ENCODE measurements around the gene PUM2.
"Not testable (repeated sequence)": the region's sequence is repeated elsewhere in the genome, so short reads cannot be mapped to it uniquely, and the experiment has no call there.

The PUM2 gene

DNA sequence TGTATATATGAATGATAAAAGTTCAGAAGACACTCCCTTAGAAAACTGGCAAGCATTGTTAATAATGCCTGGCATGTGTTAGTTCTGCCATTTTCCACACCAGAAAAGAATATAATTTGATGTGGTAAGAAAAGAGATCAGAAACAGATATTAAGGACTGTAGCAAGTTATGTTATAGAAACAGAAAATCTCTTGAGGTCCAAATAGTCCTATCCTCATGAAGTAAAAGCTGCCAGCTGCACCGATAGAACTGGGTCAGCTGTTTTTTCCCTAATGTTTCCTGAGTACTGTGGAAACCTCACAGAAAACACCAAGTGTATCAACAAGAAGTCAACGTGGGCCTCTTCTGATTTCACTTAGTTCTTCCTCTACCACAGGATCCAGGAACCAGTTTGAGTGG is 68.8 kb downstream of the PUM2 start:
- DNase-seq: no peak

DNA sequence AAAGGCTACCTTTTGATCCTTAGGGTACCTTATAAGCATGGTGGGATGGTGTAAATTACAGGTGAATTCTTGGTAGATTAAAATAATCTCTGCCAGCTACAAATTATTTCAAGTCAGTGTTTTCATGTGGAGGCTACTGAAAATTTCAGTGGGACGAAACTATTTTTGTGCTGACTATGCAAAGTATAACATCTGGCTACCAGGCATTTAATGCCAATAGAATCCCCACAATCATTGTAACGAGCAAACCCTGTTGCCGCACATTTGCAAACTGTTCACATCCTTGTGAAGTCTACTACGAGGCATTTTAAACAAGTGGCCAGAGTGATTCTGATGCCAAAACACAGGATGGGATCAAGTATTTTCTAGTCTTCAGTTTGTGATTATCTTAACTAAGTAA is 77.6 kb downstream of the PUM2 start:
- DNase-seq: no peak

DNA sequence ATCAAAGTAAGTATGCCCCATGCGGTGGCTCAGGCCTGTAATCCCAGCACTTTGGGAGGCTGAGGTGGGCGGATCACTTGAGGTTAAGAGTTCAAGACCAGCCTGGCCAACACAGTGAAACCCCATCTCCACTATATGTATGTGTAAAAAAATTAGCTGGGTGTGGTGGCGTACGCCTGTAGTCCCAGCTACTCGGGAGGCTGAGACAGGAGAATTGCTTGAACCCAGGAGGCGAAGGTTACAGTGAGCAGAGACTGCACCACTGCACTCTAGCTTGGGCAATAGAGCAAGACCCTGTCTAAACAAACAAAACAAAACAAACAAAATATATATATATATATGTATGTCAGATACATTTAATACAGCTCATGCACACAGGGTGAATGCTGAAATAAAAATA is 82.3 kb downstream of the PUM2 start:
- DNase-seq: not testable (repeated sequence)

DNA sequence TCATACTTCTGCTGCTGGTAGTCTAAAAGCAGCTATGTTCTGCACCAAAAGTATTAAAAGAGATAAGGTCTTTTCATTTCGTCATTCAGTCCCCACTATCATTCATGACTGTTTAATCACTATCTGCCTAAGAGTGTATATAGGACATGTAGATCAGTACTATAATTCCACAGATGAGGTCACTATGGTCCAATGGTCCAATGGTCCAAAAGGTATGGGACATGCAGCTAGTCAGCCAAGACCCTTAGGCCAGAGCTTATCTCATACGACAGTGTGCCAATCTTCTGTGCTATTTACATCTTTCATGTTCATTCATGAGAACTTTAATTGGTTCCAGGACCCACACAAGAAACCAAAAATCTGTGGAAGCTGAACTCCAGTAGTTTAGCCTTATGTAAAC is 83.1 kb downstream of the PUM2 start:
- DNase-seq: no peak

DNA sequence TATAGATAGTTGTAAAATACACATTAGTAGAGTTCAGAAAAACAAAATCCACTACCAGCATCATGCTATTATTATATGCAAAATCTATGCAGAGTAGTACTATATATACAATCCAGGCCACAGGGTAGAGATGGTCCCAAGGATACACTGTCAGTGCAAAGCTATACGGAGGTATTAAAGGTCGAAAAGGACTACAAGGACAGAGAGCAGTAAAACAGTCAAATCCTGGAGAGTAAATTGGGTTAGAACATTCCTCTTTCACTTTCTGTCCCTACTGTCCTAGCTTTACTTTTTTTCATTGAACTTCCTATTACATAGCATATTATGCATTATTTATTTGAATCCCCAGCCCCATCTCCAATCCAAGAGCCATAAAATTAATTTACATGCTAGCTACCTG is 86.0 kb downstream of the PUM2 start:
- no peak for DNase-seq

DNA sequence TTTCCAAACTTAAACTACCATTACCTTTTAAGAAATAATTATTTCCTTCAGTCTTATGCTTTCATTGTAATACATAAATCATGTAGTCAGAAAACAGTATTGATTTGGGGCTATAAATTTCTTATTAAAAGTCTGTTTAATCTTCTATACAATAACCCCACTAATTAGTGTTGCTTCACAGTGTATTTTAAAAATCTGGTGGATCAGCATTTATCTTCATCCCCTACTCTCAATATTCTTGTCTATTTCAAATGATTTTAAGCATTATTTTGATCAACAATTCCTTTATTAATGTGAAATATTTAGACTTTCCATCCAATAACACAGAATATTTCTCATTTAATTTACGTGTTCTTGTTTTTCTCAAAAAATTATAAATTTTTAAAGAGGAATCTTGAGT is 93.2 kb downstream of the PUM2 start:
- no peak for DNase-seq

DNA sequence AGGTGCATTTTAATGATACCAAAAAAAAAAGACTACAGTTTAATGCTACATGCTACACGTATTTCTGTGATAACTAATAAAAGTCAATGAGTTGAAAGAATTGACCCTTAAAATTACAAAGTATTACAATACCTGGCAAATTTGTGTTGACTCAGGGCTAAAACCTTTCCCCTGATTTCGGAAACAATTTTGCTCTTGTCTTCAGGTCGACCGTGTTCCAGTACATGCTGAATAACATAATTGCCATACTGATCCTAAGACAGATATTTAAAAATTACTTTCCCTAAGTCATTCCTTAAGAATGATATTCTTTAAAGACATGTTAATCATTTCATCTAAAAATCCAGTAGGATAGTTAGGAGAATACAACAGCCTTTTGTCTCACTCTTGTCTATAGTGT is 95.9 kb downstream of the PUM2 start:
- no peak for DNase-seq

DNA sequence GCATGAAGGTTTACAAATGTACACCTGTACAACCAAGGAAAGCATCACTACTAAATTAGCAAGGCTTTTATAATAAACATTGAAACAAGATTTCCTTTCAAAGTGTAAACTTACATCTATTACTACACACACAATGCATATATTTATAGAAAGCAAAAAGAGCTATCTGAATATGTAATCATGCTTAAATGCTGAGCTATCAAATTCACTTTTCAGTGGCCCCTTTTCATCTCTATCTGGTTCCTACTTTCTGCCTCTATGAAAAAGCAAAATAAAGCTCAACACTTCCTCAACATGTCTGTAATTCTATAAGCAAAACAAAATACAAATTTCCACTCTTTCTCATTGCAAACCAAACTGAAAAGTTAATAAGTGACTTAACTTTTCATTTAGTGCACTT is 100.2 kb downstream of the PUM2 start:
- DNase-seq: no peak

DNA sequence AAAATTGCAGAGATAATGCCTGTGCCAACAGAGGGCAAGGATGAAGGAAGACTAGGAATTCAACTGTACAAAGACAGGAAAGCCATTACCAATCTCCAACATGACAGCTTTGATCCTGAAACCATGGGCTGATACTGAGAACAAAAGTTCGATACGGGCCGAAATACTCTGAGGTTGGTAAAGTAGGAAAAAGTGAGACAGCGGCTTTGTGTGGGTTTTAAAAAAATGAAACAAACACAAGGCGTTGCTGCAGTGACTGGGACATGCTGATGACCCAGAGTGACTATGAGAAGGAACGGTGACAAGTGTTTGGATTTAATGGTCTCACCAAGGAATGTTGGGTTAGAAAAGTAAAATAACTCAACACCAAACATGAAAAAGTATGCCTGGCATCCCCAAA is 101.5 kb downstream of the PUM2 start:
- DNase-seq: no peak

DNA sequence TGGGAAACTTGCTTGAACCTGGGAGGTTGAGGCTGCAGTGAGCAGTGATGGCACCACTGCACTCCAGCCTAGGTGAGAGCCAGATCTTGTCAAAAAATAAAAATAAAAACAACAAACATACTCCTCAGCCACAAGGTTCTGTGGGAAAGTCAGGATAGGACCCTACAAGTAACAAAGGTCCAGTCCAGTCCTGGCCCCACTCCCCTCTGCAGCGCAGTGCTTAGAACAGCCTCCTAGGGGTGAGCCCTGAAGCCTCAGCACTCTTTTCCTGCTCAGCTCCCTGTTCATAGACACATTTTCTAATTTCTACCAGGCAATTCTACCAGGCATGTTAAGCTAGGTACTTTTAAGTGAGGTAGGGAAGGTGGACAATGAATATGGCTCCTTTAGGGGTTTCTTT is 103.6 kb downstream of the PUM2 start:
- no peak for DNase-seq

DNA sequence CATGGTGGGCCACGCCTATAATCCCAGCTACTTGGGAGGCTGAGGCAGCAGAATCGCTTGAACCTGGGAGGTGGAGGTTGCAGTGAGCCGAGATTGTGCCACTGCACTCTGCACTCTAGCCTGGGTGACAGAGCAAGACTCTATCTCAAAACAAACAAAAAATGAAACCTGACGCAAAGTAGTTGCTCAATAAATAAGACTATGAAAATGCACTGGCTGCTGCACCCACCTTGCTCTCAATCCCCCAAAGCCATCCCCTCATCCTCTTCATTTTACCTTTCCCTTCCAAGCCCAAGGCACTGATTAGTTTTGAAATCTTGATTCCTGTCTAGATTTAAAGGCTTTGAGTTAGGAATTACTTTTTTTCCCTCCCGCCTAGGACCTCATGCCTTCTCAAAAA is 107.0 kb downstream of the PUM2 start:
- not testable (repeated sequence) for DNase-seq

DNA sequence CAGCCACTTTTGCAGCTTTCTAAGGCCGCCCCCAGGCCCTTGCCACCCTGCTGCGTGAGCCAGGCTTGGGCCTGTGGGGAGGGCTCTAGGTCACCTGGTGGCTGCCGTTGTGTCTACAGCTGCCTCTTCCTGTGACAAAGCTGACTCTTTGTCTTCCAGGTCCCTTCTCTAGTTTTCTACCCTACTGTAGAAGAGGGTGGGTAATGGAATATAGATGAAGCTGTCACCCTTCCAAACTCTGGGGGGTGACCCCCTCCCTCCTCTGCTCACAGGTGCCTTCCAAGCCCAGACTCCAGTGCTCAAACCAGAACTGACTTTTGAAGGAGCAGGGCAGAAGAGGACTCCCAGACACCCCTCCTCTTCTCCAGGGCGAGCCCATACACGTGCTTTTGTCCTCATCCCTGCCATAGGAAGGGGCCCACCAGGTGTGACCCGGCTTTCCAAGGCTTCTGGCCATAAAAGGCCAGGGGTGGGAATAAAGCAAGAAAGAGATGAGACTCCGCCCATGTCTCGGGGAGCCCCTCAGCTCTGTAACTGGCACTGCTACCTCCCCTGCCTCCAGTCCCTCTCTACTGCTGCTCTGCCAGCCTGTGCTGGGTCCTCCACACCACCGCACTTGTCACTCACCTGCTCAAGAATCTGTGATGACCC is 107.8 kb downstream of the PUM2 start:
- DNase-seq: no peak

DNA sequence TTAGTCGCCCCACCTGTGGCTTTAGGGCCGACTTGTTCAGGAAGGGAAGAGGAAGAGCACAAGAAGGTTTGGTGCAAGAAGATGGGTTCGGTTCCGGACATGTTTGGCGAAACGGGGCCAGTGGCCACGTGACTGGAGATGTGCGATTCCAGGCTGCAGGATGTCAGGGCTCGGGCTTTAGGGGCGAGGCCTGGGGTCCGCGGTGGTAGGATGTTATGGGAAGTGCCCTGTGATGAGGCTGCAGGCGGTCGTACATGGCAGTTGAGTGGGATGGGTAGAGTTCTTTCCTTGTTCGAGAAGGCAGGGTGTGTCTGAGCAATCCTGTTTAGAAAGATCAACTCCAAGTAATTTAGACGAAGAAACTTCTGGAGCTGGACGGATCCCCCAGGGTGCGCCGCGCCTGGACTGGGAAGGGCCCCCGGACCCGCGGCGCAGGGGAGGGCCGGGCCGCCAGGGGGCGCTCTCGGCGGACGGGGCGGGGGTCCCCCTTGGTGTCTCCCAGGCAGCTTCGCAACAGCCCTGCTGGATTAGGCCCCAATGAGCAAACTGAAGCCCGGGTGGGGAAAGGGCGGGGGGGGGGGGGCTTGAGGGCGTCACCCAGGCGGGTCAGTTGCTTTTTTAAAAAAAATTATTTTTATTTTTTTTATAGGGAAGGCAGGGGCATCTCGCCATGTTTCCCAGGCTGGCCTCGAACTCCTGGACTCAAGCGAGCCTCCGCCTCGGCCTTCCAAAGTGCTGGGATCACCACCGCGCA is 108.5 kb downstream of the PUM2 start:
- DNase-seq: peak; percentile 27

DNA sequence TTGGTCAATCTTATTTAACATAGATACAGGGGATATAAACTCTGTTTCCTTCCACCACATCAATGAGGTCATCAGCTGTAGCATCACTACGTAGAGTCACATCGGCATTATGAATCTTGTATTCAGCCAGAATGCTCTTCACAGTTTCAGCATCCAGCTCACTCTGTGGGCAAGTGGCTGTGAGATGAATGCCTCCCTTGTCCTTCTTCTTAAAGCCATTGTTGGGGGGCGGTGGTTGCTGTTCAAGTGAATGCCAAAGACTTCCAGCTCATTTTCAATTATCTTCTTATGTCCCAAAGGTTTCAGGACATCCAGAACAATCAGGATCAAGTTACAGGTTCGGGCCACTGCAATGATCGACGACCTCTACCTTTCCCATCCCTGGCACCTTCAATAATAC is 110.4 kb downstream of the PUM2 start:
- not testable (repeated sequence) for DNase-seq

DNA sequence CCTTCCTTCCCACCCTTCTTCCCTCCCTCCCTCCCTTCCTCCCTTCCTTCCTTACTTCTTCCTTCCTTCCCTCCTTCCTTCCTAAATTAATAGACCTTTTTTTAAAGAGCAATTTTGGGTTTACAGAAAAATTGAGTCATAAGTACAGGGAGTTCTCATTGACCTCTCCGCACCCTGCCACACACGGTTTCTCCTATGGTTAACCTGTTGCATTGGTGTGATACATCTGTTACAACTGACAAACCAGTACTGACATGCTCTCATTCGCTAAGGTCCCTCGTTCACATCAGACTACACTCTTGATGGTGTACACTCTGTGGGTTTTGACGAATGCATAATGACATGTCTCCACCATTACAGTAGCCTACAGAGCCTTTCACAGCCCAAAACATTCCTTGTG is 114.1 kb downstream of the PUM2 start:
- DNase-seq: no peak

DNA sequence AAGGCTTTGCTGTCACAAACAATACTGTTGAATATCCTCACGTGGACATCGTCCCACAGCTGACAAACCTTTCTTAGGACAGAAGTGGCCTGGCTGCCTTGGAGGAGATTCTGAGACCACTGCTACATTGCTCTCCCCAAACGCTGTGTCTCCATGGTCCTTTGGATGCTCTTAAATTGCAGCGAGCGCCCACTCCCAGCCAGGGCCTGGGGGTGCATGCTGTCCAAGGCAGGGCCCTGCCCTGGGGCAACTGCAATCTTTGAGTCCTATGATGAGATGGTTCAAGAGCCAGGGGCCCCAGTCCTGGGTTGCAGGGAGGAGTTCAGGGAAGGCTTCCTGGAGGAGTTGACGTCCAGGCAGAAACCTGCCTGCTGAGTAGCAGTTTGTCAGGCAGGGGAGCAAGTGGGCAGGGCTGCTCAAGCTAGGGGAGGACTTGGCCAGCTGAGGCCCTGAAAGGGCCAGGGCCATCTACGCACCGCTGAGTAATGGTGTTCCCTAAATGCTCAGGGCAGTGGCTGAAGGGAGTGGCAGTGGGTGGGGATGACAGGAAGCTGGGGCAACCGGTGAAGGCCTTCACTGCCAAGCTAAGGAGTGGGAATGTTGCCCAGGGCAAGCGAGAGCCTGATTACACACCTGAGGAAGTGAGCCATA is 114.9 kb downstream of the PUM2 start:
- no peak for DNase-seq

DNA sequence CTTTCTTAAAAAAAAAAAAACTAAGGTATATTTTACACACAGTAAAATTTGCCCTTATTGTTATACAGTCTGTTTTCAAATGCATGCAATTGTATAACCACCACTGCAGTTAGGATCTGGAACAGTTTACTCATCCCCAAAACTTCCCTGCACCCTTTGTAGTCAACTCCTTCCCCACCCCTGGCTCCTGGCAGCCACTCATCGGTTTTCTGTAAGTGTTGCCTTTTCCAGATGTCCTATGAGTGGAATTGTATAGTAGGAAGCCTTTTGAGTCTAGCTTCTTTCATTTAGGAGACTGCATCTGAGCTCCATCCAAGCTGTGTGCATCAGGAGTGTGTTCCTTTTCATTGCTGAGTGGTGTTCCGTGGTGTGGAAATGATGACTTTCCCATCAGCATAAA is 116.0 kb downstream of the PUM2 start:
- DNase-seq: not testable (repeated sequence)

DNA sequence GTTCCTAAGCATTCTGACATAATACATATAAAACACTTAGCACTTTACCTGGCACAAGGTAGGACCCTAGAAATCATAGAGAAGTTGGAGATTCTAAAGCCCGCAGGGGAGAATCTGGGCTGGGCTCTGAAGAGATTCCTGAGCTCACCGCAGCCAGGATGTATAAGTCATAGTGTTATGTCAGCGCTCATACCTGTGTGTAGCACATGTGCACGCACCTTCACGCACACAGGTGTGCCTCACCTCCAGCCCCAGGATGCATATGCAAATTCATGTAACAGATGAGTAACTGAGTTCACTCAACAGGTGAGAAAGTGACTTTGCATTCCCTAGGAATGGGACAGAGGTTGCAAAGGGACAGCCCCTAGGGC is 117.8 kb downstream of the PUM2 start:
- no peak for DNase-seq

DNA sequence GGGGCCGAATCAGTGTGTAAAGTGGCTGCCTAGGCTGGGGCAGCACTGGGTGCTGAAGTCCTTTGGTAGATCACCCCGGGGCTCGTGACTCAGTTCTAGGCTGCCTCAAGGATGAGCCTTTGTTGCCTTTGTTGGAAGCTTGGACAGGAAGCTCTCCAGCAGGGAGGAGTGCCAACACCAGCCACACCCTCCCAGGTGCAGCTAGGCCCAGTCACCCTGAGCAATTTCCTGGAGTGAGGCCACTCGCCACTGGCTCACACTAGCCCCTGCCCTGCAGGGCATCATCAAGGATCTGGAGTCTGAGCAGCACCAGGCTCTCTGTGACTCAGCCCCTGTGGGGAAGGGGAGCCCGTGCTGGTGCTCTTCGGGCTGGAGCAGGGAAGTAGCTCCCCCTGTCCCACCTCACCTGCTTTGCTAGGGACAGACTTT is 119.0 kb downstream of the PUM2 start:
- no peak for DNase-seq

DNA sequence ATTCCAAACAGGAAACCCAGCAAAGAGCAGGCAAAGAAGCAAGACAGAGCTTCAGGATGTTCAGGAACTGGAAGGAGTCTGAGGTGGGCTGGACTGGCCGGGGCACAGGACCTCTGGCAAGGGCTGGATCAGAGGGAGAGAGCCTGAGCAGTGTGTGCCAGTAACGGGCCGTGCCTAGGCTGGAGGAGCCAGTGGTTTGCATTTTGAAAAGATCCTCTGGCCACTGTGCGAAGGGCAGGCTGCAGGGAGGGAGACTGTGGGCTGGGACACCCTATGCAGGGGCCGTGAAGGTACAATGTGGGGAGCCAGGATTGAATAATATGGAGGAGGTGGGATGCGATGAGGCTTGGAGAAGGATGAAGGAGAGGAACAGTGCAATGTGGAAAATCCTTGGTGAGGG is 119.5 kb downstream of the PUM2 start:
- DNase-seq: no peak

DNA sequence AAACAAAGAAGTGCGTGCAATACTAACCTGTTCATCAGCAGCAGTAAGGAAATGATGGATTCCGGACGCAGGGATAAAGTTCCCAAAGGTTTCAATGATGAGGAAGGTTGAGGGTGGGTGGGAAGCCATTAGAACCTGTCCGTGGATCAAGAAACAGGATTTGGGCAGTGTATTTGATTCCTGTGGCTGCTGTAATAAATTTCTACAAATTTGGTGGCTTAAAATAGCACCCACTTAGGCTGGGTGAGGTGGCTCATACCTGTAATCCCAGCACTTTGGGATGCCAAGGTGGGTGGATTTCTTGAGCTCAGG is 120.6 kb downstream of the PUM2 start:
- DNase-seq: no peak

DNA sequence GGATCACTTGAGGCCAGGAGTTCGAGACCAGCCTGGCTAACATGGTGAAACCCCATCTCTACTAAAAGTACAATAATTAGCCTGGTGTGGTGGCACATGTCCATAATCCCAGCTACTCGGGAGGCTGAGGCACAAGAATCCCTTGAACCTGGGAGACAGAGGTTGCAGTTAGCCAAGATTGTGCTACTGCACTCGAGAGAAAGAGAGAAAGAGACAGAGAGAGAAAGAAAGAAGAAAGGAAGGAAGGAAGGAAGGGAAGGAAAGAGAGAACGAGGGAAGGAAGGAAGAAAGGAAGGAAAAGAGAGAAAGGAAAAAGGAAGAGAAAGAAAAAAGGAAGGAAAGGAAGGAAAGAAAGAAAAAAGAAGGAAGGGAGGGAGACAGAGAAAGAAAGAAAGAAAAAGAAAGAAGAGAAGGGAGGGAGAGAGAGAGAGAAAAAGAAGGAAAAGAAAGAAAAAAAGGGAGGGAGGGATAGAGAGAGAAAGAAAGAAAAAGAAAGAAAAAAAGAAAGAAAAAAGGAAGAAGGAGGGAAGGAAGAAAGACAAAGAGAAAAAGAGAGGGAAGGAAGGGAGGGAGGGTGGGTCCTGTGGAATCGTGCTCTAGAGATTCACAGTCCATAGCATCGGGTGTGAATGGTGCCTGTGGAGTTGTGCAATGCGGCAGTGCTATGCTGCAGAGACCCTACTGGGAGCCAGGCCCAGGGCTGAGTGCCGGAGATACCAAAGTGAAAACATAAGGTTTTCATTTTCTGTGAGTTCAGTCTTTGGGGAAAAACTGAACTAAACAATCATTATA is 121.1 kb downstream of the PUM2 start:
- DNase-seq: no peak

DNA sequence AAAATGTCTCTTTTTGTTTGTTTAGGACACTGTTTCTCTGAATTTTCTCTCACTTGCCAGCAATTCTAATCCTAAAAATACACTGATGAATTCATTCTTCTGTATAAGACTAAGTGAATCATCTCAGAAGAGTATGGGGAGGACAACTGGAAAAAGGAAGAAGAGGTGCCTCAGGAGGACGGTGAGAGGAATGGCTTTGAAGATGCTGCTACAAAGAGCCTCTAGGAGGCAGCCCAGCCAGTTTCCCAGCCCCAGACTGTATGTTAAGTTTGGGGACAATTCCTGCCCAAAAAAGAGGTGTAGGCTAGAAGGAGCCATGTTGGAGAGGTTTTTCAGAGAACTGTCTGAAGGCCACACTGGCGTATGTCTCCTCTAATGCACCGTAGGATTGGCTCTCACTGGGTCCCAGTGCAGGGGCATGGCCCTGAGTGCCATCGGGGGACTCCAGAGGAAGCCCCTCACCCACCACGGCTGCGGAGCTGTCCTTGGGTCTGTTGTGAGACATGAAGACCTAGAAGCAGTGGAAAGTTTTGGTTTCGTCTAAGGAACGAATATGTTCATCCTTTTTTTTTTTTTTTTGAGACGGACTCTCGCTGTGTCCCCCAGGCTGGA is 122.6 kb downstream of the PUM2 start:
- DNase-seq: no peak
